Fibroblast of the aortic adventitia (primary cell): ENCODE measurements around the gene LIG1. TPM values are rescaled to one million over a fixed set of nuclear protein-coding genes. Genes with fewer than 3 reads are reported as not detected.

Experiments used
- DNase-seq: peaks from one replicate; pipeline ENCODE4 v3.0.0-alpha.2; 2010; ENCODE audit warnings: low read depth
- H3K4me3 ChIP-seq: 2 replicates; pipeline ENCODE4 v1.5.1; 2011; ENCODE audit warnings: low read depth, mild to moderate bottlenecking, control low read depth, low read length, moderate library complexity
- total RNA-seq: library from RNA; depleted of rRNA; stranded (reverse); fragments of >200 nt; gene quantifications from 2 replicates; pipeline ENCODE4 v1.2.3, GENCODE V29; 2012; ENCODE audit warnings: low replicate concordance
- TF ChIP-seq, protein P1 (sequence below): IDR thresholded peaks from 2 replicates; pipeline ENCODE4 v1.5.1; 2011; ENCODE audit warnings: mild to moderate bottlenecking, low read length, control low read depth, inconsistent platforms; ENCODE audit not compliant: insufficient read depth

LIG1 gene
- total RNA-seq, 1 donor: 27.3 TPM

DNA sequence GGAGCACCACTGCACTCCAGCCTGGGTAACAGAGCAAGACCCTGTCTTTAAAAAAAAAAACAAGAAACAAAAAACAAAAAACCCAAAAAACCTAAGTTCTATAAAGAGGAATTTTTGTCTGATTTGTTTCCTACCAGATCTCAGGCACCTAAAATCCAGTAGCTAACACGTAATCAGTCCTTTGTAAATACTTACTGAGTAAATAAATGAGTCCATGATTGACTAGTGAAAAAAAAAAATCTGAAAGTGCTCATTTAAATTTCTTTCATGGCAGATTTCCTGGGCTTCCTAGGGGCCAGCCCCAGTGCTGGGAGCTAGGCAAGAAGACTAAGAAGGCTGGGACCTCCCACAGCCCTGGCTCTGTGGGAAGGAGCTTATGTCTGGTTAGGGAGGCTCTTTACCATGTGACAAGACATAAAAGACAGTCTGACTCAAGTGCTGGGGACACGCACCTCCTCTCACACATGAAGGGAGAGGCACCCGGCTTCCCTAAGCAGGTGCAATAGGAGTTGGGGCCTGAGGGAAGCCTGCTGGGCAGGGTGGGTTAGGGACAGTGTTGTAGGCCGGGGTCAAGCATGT, 22.5 kb downstream of the LIG1 start:
- TF ChIP-seq, protein P1, sequence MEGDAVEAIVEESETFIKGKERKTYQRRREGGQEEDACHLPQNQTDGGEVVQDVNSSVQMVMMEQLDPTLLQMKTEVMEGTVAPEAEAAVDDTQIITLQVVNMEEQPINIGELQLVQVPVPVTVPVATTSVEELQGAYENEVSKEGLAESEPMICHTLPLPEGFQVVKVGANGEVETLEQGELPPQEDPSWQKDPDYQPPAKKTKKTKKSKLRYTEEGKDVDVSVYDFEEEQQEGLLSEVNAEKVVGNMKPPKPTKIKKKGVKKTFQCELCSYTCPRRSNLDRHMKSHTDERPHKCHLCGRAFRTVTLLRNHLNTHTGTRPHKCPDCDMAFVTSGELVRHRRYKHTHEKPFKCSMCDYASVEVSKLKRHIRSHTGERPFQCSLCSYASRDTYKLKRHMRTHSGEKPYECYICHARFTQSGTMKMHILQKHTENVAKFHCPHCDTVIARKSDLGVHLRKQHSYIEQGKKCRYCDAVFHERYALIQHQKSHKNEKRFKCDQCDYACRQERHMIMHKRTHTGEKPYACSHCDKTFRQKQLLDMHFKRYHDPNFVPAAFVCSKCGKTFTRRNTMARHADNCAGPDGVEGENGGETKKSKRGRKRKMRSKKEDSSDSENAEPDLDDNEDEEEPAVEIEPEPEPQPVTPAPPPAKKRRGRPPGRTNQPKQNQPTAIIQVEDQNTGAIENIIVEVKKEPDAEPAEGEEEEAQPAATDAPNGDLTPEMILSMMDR: no peak
- no peak overlapping the region for H3K4me3 ChIP-seq
- no peak for DNase-seq

DNA sequence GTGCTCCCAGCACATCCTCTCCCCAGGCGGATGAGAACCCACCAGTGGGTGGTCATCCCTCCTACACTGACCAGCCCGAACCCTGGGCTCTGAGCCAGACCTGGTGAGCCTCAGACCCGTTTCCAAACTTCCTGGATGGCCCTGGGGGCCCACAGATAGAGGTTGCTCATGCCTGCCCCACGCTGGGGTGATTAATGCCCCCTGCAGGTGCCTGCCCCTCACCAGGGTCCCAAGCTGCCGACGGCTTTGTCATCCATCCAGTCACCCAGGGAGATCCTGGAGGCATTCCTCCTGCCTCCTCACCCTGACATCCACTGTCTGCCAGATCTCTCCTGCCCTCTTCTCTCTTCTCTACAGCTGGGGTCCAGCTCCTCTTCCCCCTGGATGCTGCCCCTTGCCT, 31.1 kb downstream of the LIG1 start:
- no peak for DNase-seq
- TF ChIP-seq, protein P1: no peak
- H3K4me3 ChIP-seq: no peak overlapping the region

DNA sequence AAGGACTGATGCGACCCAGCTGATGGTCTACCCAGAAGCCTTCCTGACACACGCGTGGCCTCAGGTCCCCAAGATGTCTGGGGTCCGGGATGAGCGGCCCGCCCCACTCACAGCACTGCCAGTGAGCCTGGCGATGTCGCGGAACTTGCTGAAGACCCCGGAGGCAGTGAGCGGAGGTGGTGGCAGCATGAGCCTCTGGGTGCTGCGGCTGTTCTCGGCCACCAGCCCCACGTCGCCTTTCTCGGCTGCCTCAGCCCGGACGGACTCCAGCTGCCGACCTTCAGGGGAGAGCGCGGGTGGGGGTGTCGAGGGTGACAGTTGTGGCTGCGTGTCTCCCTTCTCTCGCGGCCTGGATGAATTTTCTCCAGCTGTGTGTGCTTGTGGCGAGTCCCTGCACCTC, 32.7 kb downstream of the LIG1 start:
- no peak for DNase-seq
- no peak overlapping the region for H3K4me3 ChIP-seq
- TF ChIP-seq, protein P1: no peak

DNA sequence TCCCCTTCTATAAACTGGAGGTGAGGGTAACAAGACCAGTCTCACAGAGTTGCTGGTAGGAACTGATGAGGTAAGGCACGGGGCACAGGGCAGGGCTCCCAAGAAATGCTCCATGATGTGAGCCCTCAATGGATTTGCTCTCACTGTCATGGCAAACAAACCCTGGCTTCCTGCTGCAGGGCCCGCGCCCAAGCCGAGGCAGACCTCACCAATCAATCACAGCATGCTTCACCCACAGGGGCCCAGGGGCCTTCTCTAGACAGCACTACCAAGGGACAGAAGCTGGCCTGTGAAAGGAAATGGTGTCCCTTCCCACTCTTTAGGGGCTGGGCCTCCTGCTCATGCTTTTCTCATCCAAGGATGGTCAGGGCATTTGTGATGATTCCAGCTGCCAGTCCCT, 33.6 kb downstream of the LIG1 start:
- no peak for DNase-seq
- TF ChIP-seq, protein P1: no peak
- no peak overlapping the region for H3K4me3 ChIP-seq

DNA sequence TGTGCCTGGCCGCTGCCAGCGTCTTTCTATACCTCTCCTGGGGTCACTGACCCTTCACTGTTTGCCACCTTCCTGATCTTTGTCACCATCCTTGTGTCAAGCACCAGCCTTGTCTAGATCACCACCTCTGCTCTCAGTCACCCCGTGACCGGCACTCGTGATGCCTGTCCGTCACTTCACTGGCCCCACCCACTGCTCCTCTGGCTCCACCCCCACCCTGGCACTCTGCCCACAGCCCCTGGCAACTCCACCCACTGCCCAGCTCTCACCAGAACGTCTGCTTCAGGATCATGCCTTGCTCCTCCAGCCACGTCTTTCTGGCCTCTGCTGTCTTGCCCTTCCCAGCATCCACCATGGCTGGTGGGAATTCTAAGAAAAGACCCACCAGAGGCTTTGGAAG, 34.7 kb downstream of the LIG1 start:
- TF ChIP-seq, protein P1: no peak
- H3K4me3 ChIP-seq: no peak overlapping the region
- no peak for DNase-seq

DNA sequence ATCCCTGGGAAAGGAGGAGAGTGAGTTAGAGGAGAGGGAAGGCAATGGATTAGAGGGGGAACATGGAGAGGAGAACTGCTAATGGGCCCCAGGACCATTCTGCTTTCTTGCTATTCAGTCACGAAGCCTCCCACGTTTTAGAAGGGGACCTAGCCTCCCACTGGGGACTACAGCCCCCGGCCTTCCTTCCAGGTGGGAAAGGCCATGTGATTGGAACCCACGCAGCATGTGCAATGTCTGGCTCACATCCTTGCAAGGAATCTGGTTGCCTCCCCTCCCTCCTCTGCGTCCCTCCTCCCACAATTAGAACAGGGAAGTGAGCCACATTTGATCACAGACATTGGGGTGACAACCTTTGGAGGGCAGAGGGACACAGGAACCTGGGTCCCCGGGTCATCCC, 37.0 kb downstream of the LIG1 start:
- TF ChIP-seq, protein P1: no peak
- DNase-seq: no peak
- no peak overlapping the region for H3K4me3 ChIP-seq

DNA sequence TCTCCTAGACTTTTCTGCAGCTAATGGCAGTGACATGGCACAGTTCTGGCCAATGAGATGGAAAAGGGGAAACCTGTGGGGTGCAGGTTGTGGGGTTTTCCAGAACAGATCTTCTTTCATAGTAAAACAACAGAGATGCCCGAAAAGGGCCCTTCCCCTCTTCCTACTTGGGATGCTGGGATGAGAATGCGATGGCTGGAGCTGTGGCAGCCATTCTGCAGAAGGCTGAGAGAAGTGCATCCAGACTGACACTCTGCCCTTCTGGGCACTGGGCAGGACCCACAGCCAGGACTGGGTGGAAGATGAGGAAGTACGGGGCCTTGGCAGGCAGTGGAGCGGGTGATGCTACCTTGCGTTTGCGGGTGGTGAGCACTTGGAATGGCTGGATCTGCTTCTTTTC, 42.6 kb downstream of the LIG1 start:
- TF ChIP-seq, protein P1: no peak
- no peak overlapping the region for H3K4me3 ChIP-seq
- no peak for DNase-seq
